HepG2 (cell line): ENCODE measurements around the gene HNRNPL.

Experiments used
- CHD4 ChIP-seq: fragments of 200-600 bp; sonication (generic); IDR thresholded peaks from 2 replicates; pipeline ENCODE4 v1.7.0; 2017; ENCODE audit warnings: mild to moderate bottlenecking, low read length, borderline replicate concordance
- CTCF ChIP-seq: sonication (generic); formaldehyde crosslinking; IDR thresholded peaks from 2 replicates; pipeline ENCODE4 v1.5.0; 2020; ENCODE audit warnings: mild to moderate bottlenecking, missing genetic modification reagents, moderate library complexity
- EZH2 ChIP-seq: conservative IDR thresholded peaks from 2 replicates; pipeline ENCODE4 v1.6.1; 2012; ENCODE audit warnings: mild to moderate bottlenecking, low read depth, low read length, moderate library complexity
- KDM6A ChIP-seq: IDR thresholded peaks from 2 replicates; pipeline ENCODE4 v1.6.1; 2016; ENCODE audit warnings: low read depth
- POLR2A ChIP-seq, 2 experiments: IDR thresholded peaks; 2 replicates each; pipeline ENCODE4 v1.6.1; 2011; ENCODE audit warnings: low read depth in 2 of 2, low read length in 2 of 2, mild to moderate bottlenecking in 1 of 2, moderate library complexity in 1 of 2; ENCODE audit not compliant: insufficient read depth in 1 of 2

GRCh38 chr19:38816131-38816750 is 33.5 kb downstream of the HNRNPL start:
- TF ChIP-seq CHD4, result no peak
- no peak for TF ChIP-seq EZH2
- no peak for TF ChIP-seq CTCF
- TF ChIP-seq KDM6A, result no peak
- no peak for TF ChIP-seq POLR2A (IDR thresholded peaks at IDR 0.05; ENCODE audit: insufficient read depth in 1 of 2, low read depth in 2 of 2, low read length in 2 of 2)
